Dedifferentiated amniotic fluid mesenchymal stem cell (primary cell): Measurements from ENCODE around the gene MPP3.
"Not testable (repeated sequence)": the region's sequence is repeated elsewhere in the genome, so short reads cannot be mapped to it uniquely, and the experiment has no call there.

Source experiments
- DNase-seq: peaks from one replicate; pipeline ENCODE4 v3.0.0-alpha.2; 2016; ENCODE audit errors: extremely low spot score

The MPP3 gene

GRCh38 chr17:43861960-43862359 lies 29.0 kb upstream of the MPP3 start:
- DNase-seq: no peak

GRCh38 chr17:43860927-43861622 lies 28.1 kb upstream of the MPP3 start:
- DNase-seq: no peak

GRCh38 chr17:43860077-43860725 lies 27.3 kb upstream of the MPP3 start:
- DNase-seq: peak; percentile 22

- DNase-seq: no peak
Measured at GRCh38 chr17:43857957-43858600, 25.1 kb upstream of the MPP3 start.

GRCh38 chr17:43857141-43857540 lies 24.2 kb upstream of the MPP3 start:
- DNase-seq: no peak

GRCh38 chr17:43856141-43856540 lies 23.2 kb upstream of the MPP3 start:
- DNase-seq: no peak

- no peak for DNase-seq
Measured at GRCh38 chr17:43855061-43855460, 22.1 kb upstream of the MPP3 start.

GRCh38 chr17:43854498-43854897 lies 21.6 kb upstream of the MPP3 start:
- DNase-seq: no peak

GRCh38 chr17:43853546-43853945 lies 20.6 kb upstream of the MPP3 start:
- no peak for DNase-seq

GRCh38 chr17:43852571-43852970 lies 19.6 kb upstream of the MPP3 start:
- no peak for DNase-seq

- DNase-seq: no peak
Measured at GRCh38 chr17:43849116-43849515, 16.2 kb upstream of the MPP3 start.

- no peak for DNase-seq
Measured at GRCh38 chr17:43848601-43849000, 15.7 kb upstream of the MPP3 start.

GRCh38 chr17:43846963-43847371 lies 14.0 kb upstream of the MPP3 start, which contains the start of gene CD300LG:
CD300LG (plus strand) TSS chr17:43847176; CDS start chr17:43847217, 41 bp downstream.
- no peak for DNase-seq

- DNase-seq: peak; percentile 49
Measured at GRCh38 chr17:43846221-43846712, 13.3 kb upstream of the MPP3 start.

GRCh38 chr17:43845766-43846165 lies 12.8 kb upstream of the MPP3 start:
- DNase-seq: no peak

- no peak for DNase-seq
Measured at GRCh38 chr17:43844241-43844640, 11.3 kb upstream of the MPP3 start.

GRCh38 chr17:43842975-43843325 lies 10.0 kb upstream of the MPP3 start:
- DNase-seq: no peak

GRCh38 chr17:43842091-43842974 lies 9.4 kb upstream of the MPP3 start:
- DNase-seq: not testable (repeated sequence)

- DNase-seq: no peak
Measured at GRCh38 chr17:43841282-43841681, 8.3 kb upstream of the MPP3 start.

GRCh38 chr17:43840814-43841213 lies 7.9 kb upstream of the MPP3 start:
- no peak for DNase-seq

- no peak for DNase-seq
Measured at GRCh38 chr17:43839670-43840108, 6.7 kb upstream of the MPP3 start.

GRCh38 chr17:43834106-43834505 lies 1.2 kb upstream of the MPP3 start:
- DNase-seq: no peak
